HepG2 (cell line): ENCODE data around the gene TFRC. TPM values are rescaled to one million over a fixed set of nuclear protein-coding genes. Genes with fewer than 3 reads are reported as not detected.
A peak's percentile ranks its signal among the peaks of the same experiment; 100 is the strongest.

Experiments
- CC2D1A ChIP-seq: sonication (generic); formaldehyde crosslinking; IDR thresholded peaks from 2 replicates; pipeline ENCODE4 v1.8.1; 2023; ENCODE audit warnings: mild to moderate bottlenecking, missing genetic modification reagents
- FIP1L1 ChIP-seq: fragments of 200-400 bp; formaldehyde crosslinking; IDR thresholded peaks from 2 replicates; pipeline ENCODE4 v1.6.1; 2018; ENCODE audit warnings: low read depth, mild to moderate bottlenecking, low read length, moderate library complexity, borderline replicate concordance; ENCODE audit not compliant: insufficient read depth
- MYC ChIP-seq: sonication (generic); formaldehyde crosslinking; IDR thresholded peaks from 2 replicates; pipeline ENCODE4 v1.9.0; 2021; ENCODE audit warnings: missing genetic modification reagents, borderline replicate concordance
- SIX1 ChIP-seq: sonication (generic); formaldehyde crosslinking; IDR thresholded peaks from 2 replicates; pipeline ENCODE4 v1.4.0; 2020; ENCODE audit warnings: missing genetic modification reagents, borderline replicate concordance
- SKI ChIP-seq: fragments of 450-650 bp; IDR thresholded peaks from one replicate; pipeline ENCODE4 v1.6.1; 2018; ENCODE audit warnings: mild to moderate bottlenecking; ENCODE audit not compliant: partially characterized antibody
- SMAD3 ChIP-seq: sonication (generic); formaldehyde crosslinking; IDR thresholded peaks from 2 replicates; pipeline ENCODE4 v1.4.0; 2020; ENCODE audit warnings: missing genetic modification reagents
- SMARCE1 ChIP-seq: fragments of 450-650 bp; IDR thresholded peaks from 2 replicates; pipeline ENCODE4 v1.6.1; 2017; ENCODE audit warnings: borderline replicate concordance
- THYN1 ChIP-seq: sonication (generic); formaldehyde crosslinking; IDR thresholded peaks from 2 replicates; pipeline ENCODE4 v1.8.1; 2023; ENCODE audit warnings: low read depth, mild to moderate bottlenecking, moderate library complexity, missing genetic modification reagents, borderline replicate concordance
- ZNF44 ChIP-seq: sonication (generic); formaldehyde crosslinking; IDR thresholded peaks from 2 replicates; pipeline ENCODE4 v1.5.1; 2020; ENCODE audit warnings: mild to moderate bottlenecking, missing genetic modification reagents
- polyA plus RNA-seq, 8 experiments: library from polyadenylated mRNA; depleted of rRNA in 3 of 8; stranded (reverse) in 7 of 8; unstranded in 1 of 8; fragments of >200 nt; fragmentation: Illumina TruSeq in 4 of 8; extraction: Trizol in 4 of 8; gene quantifications; 2 replicates each; pipeline versions ENCODE4 v1.2.1 to v1.2.3, GENCODE V29; 2011 to 2016; ENCODE audit warnings: low read depth in 4 of 8, missing spikeins in 1 of 8, mixed read lengths in 1 of 8; ENCODE audit not compliant: insufficient read depth in 1 of 8
- total RNA-seq, 5 experiments: library from RNA; depleted of rRNA; stranded (reverse); fragments of >200 nt; fragmentation: Illumina TruSeq; extraction: Trizol; gene quantifications; 2 replicates each; pipeline ENCODE4 v1.2.3, GENCODE V29; 2016; ENCODE audit warnings: low read depth in 1 of 5
- TF ChIP-seq, protein P1 (sequence below): sonication (generic); formaldehyde crosslinking; IDR thresholded peaks from 2 replicates; pipeline ENCODE4 v1.4.0; 2020; ENCODE audit warnings: missing genetic modification reagents, low read depth, mild to moderate bottlenecking, borderline replicate concordance
- TF ChIP-seq, protein P2 (sequence below): sonication (generic); formaldehyde crosslinking; IDR thresholded peaks from 2 replicates; pipeline ENCODE4 v1.5.0; 2020; ENCODE audit warnings: missing genetic modification reagents, mild to moderate bottlenecking, borderline replicate concordance
- TF ChIP-seq, protein P3 (sequence below): sonication (generic); formaldehyde crosslinking; IDR thresholded peaks from 2 replicates; pipeline ENCODE4 v1.5.0; 2020; ENCODE audit warnings: missing genetic modification reagents
- TF ChIP-seq, protein P4 (sequence below), 2 experiments: fragments of 450-650 bp in 1 of 2; sonication (generic) in 1 of 2; formaldehyde crosslinking in 1 of 2; IDR thresholded peaks; 2 replicates each; pipeline versions ENCODE4 v1.6.1 to v1.8.0; 2016 to 2022; ENCODE audit warnings: antibody characterized with exemption in 1 of 2, mild to moderate bottlenecking in 1 of 2, missing genetic modification reagents in 1 of 2
- TF ChIP-seq, protein P5 (sequence below): IDR thresholded peaks from 2 replicates; pipeline ENCODE4 v1.6.1; 2012; ENCODE audit warnings: inconsistent platforms
- TF ChIP-seq, protein P6 (sequence below): sonication (generic); formaldehyde crosslinking; IDR thresholded peaks from 2 replicates; pipeline ENCODE4 v1.4.0; 2020; ENCODE audit warnings: mild to moderate bottlenecking, missing genetic modification reagents

The TFRC gene
- total and polyA plus RNA-seq, 2 of the 13 experiments (the other 11 are each of a cell fraction or from before 2014, with no cell fraction given): 188 to 274 TPM

DNA sequence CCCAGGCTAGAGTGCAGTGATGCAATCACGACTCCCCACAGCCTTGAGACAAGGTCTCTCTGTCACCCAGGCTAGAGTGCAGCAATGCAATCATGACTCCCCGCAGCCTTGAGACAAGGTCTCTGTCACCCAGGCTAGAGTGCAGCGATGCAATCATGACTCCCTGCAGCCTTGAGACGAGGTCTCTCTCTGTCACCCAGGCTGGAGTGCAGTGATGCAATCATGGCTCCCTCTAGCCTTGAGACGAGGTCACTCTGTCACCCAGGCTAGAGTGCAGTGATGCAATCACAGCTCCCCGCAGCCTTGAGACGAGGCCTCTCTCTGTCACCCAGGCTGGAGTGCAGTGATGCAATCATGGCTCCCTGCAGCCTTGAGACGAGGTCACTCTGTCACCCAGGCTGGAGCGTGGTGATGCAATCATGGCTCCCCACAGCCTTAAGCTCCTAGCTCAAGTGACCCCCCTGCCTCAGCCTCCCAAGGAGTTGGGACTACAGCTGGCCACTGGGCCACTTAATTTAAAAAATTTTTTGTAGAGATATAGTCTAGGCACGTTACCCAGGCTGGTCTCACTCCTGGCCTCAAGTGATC lies 26.1 kb downstream of the TFRC start (continued):
- TF ChIP-seq, protein P1, sequence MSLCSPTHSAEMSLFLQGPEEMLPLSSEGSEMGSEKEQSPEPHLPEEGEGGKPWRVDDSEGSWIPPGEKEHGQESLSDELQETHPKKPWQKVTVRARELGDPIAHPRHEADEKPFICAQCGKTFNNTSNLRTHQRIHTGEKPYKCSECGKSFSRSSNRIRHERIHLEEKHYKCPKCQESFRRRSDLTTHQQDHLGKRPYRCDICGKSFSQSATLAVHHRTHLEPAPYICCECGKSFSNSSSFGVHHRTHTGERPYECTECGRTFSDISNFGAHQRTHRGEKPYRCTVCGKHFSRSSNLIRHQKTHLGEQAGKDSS (CRISPR knock-in tag): peak; percentile 92; the same call in 1 of the 2 replicates
- TF ChIP-seq SIX1 (CRISPR knock-in tag) (peak; percentile 72), SMARCE1 (no peak), SMAD3 (peak; percentile 99), MYC (CRISPR knock-in tag) (peak; percentile 35; the same call in 1 of the 2 replicates), THYN1 (no peak), ZNF44 (no peak), CC2D1A (no peak), FIP1L1 (no peak), SKI (peak; percentile 100)
- TF ChIP-seq, protein P2, sequence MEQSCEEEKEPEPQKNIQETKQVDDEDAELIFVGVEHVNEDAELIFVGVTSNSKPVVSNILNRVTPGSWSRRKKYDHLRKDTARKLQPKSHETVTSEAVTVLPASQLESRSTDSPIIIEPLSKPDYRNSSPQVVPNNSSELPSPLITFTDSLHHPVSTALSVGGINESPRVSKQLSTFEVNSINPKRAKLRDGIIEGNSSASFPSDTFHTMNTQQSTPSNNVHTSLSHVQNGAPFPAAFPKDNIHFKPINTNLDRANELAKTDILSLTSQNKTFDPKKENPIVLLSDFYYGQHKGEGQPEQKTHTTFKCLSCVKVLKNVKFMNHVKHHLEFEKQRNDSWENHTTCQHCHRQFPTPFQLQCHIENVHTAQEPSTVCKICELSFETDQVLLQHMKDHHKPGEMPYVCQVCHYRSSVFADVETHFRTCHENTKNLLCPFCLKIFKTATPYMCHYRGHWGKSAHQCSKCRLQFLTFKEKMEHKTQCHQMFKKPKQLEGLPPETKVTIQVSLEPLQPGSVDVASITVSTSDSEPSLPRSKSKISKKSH (CRISPR knock-in tag): peak; percentile 96
- TF ChIP-seq, protein P3, sequence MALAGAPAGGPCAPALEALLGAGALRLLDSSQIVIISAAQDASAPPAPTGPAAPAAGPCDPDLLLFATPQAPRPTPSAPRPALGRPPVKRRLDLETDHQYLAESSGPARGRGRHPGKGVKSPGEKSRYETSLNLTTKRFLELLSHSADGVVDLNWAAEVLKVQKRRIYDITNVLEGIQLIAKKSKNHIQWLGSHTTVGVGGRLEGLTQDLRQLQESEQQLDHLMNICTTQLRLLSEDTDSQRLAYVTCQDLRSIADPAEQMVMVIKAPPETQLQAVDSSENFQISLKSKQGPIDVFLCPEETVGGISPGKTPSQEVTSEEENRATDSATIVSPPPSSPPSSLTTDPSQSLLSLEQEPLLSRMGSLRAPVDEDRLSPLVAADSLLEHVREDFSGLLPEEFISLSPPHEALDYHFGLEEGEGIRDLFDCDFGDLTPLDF (CRISPR knock-in tag): no peak
- TF ChIP-seq, protein P4, sequence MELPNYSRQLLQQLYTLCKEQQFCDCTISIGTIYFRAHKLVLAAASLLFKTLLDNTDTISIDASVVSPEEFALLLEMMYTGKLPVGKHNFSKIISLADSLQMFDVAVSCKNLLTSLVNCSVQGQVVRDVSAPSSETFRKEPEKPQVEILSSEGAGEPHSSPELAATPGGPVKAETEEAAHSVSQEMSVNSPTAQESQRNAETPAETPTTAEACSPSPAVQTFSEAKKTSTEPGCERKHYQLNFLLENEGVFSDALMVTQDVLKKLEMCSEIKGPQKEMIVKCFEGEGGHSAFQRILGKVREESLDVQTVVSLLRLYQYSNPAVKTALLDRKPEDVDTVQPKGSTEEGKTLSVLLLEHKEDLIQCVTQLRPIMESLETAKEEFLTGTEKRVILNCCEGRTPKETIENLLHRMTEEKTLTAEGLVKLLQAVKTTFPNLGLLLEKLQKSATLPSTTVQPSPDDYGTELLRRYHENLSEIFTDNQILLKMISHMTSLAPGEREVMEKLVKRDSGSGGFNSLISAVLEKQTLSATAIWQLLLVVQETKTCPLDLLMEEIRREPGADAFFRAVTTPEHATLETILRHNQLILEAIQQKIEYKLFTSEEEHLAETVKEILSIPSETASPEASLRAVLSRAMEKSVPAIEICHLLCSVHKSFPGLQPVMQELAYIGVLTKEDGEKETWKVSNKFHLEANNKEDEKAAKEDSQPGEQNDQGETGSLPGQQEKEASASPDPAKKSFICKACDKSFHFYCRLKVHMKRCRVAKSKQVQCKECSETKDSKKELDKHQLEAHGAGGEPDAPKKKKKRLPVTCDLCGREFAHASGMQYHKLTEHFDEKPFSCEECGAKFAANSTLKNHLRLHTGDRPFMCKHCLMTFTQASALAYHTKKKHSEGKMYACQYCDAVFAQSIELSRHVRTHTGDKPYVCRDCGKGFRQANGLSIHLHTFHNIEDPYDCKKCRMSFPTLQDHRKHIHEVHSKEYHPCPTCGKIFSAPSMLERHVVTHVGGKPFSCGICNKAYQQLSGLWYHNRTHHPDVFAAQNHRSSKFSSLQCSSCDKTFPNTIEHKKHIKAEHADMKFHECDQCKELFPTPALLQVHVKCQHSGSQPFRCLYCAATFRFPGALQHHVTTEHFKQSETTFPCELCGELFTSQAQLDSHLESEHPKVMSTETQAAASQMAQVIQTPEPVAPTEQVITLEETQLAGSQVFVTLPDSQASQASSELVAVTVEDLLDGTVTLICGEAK (IDR thresholded peaks at IDR 0.05): no peak
- TF ChIP-seq, protein P4 (CRISPR knock-in tag; IDR thresholded peaks at IDR 0.05): peak; percentile 85
- TF ChIP-seq, protein P5, sequence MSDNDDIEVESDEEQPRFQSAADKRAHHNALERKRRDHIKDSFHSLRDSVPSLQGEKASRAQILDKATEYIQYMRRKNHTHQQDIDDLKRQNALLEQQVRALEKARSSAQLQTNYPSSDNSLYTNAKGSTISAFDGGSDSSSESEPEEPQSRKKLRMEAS: peak; percentile 71; the same call in 1 of the 2 replicates
- TF ChIP-seq, protein P6, sequence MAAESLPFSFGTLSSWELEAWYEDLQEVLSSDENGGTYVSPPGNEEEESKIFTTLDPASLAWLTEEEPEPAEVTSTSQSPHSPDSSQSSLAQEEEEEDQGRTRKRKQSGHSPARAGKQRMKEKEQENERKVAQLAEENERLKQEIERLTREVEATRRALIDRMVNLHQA (CRISPR knock-in tag): no peak
